A673 (cell line): ENCODE results near the gene BRPF3.

Experiments
- EZH2 ChIP-seq: fragments of 200-600 bp; sonication (generic); IDR thresholded peaks from 2 replicates; pipeline ENCODE4 v1.6.1; 2017; ENCODE audit warnings: borderline replicate concordance, low read depth, mild to moderate bottlenecking, mixed read lengths, antibody characterized with exemption, low read length; ENCODE audit not compliant: poor library complexity, severe bottlenecking
- TF ChIP-seq, protein P1 (sequence below): fragments of 300-800, 200-600 bp; sonication (generic); conservative IDR thresholded peaks from 2 replicates; pipeline ENCODE4 v1.5.1; 2017; ENCODE audit warnings: low read depth, mild to moderate bottlenecking, antibody characterized with exemption, low read length, moderate library complexity, mixed read lengths

DNA sequence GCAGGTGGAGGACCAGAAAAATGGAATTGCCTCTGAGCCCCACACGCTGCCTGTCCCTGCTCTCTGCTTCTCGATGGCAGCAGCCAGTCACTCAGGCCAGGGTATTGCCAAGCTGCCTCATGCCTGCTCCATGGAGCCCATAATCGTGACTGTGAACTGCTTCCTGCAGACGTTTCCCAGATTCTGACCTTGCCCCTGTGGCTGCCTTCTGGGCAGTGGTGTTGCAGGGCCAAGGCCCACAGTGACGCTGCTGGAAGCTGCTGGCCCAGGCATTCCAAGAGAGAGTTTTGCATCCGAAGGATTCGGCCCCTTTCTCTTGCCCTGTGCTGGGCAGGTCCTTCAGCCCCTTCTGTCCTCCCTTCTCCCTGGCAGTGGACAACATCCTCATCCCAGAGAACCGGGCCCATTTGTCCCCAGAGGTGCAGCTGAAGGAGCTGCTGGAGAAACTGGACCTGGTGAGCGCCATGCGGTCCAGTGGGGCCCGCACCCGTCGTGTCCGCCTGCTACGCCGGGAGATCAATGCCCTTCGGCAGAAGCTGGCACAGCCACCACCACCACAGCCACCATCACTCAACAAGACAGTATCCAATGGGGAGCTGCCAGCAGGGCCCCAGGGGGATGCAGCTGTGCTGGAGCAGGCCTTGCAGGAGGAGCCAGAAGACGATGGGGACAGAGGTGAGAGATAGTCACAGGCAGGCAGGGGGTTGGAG, 14.5 kb downstream of the BRPF3 start:
- TF ChIP-seq, protein P1, sequence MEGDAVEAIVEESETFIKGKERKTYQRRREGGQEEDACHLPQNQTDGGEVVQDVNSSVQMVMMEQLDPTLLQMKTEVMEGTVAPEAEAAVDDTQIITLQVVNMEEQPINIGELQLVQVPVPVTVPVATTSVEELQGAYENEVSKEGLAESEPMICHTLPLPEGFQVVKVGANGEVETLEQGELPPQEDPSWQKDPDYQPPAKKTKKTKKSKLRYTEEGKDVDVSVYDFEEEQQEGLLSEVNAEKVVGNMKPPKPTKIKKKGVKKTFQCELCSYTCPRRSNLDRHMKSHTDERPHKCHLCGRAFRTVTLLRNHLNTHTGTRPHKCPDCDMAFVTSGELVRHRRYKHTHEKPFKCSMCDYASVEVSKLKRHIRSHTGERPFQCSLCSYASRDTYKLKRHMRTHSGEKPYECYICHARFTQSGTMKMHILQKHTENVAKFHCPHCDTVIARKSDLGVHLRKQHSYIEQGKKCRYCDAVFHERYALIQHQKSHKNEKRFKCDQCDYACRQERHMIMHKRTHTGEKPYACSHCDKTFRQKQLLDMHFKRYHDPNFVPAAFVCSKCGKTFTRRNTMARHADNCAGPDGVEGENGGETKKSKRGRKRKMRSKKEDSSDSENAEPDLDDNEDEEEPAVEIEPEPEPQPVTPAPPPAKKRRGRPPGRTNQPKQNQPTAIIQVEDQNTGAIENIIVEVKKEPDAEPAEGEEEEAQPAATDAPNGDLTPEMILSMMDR: no peak
- TF ChIP-seq EZH2: no peak
